K562 (cell line): ENCODE results near the gene CLEC4A. TPM values are rescaled to one million over a fixed set of nuclear protein-coding genes. Genes with fewer than 3 reads are reported as not detected.

Source experiments
- HDAC2 ChIP-seq: fragments of 450-650 bp; IDR thresholded peaks from 2 replicates; pipeline ENCODE4 v1.6.1; 2016; ENCODE audit warnings: mild to moderate bottlenecking
- IRF2 ChIP-seq: sonication (generic); formaldehyde crosslinking; IDR thresholded peaks from 2 replicates; pipeline ENCODE4 v1.8.1; 2022; ENCODE audit warnings: mild to moderate bottlenecking, missing genetic modification reagents
- JUND ChIP-seq, 2 experiments: IDR thresholded peaks; 2 replicates in 1 of 2; 3 replicates in 1 of 2; pipeline ENCODE4 v1.6.1; 2011; ENCODE audit warnings: borderline replicate concordance in 2 of 2, low read depth in 2 of 2, low read length in 2 of 2, improper control_type of control experiment in 1 of 2, missing biosample characterization in 1 of 2, missing genetic modification characterization in 1 of 2, missing genetic modification reagents in 1 of 2
- MAFG ChIP-seq: fragments of 450-650 bp; conservative IDR thresholded peaks from 2 replicates; pipeline ENCODE4 v1.6.1; 2016; ENCODE audit warnings: missing genetic modification characterization, missing compliant biosample characterization
- RBM15 ChIP-seq: fragments of 200-400 bp; formaldehyde crosslinking; IDR thresholded peaks from 2 replicates; pipeline ENCODE4 v1.6.1; 2018; ENCODE audit warnings: mild to moderate bottlenecking, low read length, moderate library complexity; ENCODE audit not compliant: insufficient read depth
- RCOR1 ChIP-seq, 2 experiments: IDR thresholded peaks; 2 replicates each; pipeline ENCODE4 v1.6.1; 2012; ENCODE audit warnings: low read depth in 2 of 2, low read length in 2 of 2, borderline replicate concordance in 1 of 2, improper control_type of control experiment in 1 of 2
- TEAD1 ChIP-seq, 2 experiments: fragments of 450-650 bp in 1 of 2; sonication (generic) in 1 of 2; formaldehyde crosslinking; IDR thresholded peaks; 2 replicates each; pipeline versions ENCODE4 v1.4.0 to v1.8.0; 2020 to 2022; ENCODE audit warnings: mild to moderate bottlenecking in 2 of 2, missing genetic modification reagents in 1 of 2
- TRIM24 ChIP-seq, 2 experiments: fragments of 450-650 bp; IDR thresholded peaks; 2 replicates each; pipeline ENCODE4 v1.6.1; 2016
- ZSCAN29 ChIP-seq: fragments of 450-650 bp; IDR thresholded peaks from 2 replicates; pipeline ENCODE4 v1.6.1; 2017
- polyA plus RNA-seq, 8 experiments: library from polyadenylated mRNA; depleted of rRNA in 4 of 8; stranded (reverse) in 5 of 8; unstranded in 3 of 8; fragments of >200 nt; fragmentation: Nextera tagmentation in 2 of 8; fragmentation: Illumina TruSeq in 1 of 8; extraction: Ambion mirVana in 2 of 8; extraction: Trizol in 1 of 8; gene quantifications; 2 replicates each; pipeline versions ENCODE4 v1.2.1 to v1.2.3, GENCODE V29; 2011 to 2014; ENCODE audit warnings: inconsistent platforms in 1 of 8, missing spikeins in 1 of 8
- total RNA-seq, 7 experiments: library from RNA; depleted of rRNA in 6 of 7; stranded (reverse); fragments of >200 nt in 6 of 7; fragmentation: Illumina TruSeq in 2 of 7; extraction: Trizol in 2 of 7; gene quantifications; 2 replicates each; pipeline versions ENCODE4 v1.2.1 to v1.2.3, GENCODE V29; 2011 to 2021; ENCODE audit warnings: low replicate concordance in 1 of 7
- TF ChIP-seq, protein P1 (sequence below): IDR thresholded peaks from 3 replicates; pipeline ENCODE4 v1.6.1; 2011; ENCODE audit warnings: borderline replicate concordance, mild to moderate bottlenecking, moderate library complexity; ENCODE audit not compliant: insufficient read length; ENCODE audit errors: extremely low read depth
- TF ChIP-seq, protein P2 (sequence below), 2 experiments: fragments of 450-650 bp; IDR thresholded peaks; 2 replicates each; pipeline ENCODE4 v1.6.1; 2016; ENCODE audit warnings: mild to moderate bottlenecking in 2 of 2, borderline replicate concordance in 1 of 2, low read depth in 1 of 2, moderate library complexity in 1 of 2
- TF ChIP-seq, protein P3 (sequence below): fragments of 250-450 bp; sonication (Bioruptor Pico); IDR thresholded peaks from 2 replicates; pipeline ENCODE4 v1.5.0; 2021; ENCODE audit warnings: mild to moderate bottlenecking, borderline replicate concordance

CLEC4A gene
- total and polyA plus RNA-seq, 9 of the 15 experiments (the other 6 are each of a cell fraction or from before 2014, with no cell fraction given), result 0.06 to 0.27 (median 0.18) TPM; not detected in 5

DNA sequence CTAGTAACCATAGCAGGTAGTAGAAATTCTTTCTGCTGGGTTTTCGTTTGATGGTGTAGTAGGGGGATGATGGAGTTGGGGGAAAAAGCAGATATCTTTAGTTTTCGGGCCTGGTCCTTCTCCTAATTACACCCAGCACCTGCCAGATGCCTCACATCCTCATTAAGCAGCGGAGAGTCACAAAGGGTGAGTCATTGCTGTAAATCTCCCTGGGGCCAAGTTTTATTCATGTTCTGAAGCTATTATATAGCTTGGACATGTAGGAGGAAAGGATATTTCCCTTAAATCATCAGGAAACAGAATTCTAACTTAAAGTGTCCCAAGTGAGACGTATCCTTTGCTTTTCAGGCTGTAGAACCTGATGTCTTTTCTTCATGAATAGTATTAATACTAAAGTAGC lies 46.2 kb upstream of the CLEC4A start (continued):
- TF ChIP-seq, protein P1, sequence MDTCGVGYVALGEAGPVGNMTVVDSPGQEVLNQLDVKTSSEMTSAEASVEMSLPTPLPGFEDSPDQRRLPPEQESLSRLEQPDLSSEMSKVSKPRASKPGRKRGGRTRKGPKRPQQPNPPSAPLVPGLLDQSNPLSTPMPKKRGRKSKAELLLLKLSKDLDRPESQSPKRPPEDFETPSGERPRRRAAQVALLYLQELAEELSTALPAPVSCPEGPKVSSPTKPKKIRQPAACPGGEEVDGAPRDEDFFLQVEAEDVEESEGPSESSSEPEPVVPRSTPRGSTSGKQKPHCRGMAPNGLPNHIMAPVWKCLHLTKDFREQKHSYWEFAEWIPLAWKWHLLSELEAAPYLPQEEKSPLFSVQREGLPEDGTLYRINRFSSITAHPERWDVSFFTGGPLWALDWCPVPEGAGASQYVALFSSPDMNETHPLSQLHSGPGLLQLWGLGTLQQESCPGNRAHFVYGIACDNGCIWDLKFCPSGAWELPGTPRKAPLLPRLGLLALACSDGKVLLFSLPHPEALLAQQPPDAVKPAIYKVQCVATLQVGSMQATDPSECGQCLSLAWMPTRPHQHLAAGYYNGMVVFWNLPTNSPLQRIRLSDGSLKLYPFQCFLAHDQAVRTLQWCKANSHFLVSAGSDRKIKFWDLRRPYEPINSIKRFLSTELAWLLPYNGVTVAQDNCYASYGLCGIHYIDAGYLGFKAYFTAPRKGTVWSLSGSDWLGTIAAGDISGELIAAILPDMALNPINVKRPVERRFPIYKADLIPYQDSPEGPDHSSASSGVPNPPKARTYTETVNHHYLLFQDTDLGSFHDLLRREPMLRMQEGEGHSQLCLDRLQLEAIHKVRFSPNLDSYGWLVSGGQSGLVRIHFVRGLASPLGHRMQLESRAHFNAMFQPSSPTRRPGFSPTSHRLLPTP, result no peak
- TF ChIP-seq, protein P2, sequence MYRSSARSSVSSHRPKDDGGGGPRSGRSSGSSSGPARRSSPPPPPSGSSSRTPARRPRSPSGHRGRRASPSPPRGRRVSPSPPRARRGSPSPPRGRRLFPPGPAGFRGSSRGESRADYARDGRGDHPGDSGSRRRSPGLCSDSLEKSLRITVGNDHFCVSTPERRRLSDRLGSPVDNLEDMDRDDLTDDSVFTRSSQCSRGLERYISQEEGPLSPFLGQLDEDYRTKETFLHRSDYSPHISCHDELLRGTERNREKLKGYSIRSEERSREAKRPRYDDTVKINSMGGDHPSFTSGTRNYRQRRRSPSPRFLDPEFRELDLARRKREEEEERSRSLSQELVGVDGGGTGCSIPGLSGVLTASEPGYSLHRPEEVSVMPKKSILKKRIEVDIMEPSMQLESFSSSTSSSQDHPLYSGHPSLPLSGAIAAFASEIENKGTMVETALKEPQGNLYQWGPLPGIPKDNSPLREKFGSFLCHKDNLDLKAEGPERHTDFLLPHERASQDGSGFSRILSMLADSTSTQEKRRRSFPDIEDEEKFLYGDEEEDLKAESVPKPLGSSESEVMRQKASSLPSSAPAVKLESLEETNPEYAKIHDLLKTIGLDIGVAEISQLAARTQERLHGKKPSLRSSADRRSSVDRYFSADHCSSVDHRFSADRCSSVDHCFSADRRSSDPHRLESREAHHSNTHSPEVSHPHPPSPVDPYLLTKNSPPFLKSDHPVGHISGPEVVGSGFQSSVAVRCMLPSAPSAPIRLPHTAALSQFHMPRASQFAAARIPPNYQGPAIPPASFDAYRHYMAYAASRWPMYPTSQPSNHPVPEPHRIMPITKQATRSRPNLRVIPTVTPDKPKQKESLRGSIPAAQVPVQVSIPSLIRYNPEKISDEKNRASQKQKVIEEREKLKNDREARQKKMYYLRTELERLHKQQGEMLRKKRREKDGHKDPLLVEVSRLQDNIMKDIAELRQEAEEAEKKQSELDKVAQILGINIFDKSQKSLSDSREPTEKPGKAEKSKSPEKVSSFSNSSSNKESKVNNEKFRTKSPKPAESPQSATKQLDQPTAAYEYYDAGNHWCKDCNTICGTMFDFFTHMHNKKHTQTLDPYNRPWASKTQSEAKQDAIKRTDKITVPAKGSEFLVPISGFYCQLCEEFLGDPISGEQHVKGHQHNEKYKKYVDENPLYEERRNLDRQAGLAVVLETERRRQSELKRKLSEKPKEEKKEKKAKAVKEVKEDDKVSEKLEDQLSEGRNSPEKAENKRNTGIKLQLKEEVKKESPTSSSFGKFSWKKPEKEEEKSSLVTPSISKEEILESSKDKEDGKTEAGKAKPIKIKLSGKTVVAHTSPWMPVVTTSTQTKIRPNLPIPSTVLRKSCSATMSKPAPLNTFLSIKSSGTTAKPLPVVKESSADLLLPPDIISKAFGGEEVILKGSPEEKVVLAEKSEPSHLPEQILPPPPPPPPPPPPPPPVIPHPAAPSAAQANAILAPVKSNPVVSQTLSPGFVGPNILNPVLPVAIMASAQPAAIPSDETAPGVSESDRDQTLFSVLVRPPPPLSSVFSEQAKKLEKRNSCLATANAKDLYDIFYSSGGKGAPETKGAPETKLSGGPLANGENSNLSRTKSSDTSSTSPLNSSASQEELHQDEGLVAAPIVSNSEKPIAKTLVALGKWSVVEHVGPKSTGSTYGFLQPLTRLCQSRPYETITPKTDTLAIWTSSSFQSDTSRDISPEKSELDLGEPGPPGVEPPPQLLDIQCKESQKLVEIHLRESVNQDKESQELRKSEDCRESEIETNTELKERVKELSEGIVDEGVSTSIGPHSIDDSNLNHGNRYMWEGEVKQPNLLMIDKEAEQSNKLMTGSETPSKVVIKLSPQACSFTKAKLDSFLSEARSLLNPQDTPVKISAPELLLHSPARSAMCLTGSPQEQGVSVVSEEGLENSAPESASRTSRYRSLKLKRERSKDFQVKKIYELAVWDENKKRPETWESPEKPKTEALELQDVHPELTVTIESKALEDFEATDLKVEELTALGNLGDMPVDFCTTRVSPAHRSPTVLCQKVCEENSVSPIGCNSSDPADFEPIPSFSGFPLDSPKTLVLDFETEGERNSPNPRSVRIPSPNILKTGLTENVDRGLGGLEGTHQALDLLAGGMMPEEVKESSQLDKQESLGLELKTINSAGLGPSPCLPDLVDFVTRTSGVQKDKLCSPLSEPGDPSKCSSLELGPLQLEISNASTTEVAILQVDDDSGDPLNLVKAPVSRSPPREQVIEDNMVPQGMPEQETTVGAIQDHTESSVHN (IDR thresholded peaks at IDR 0.05; ENCODE audit: borderline replicate concordance in 1 of 2, low read depth in 1 of 2), result no peak
- TF ChIP-seq MAFG (tag) (no peak), TRIM24 (IDR thresholded peaks at IDR 0.05) (no peak), ZSCAN29 (no peak), RCOR1 (IDR thresholded peaks at IDR 0.05; ENCODE audit: borderline replicate concordance in 1 of 2, low read depth in 2 of 2, low read length in 2 of 2) (no peak), TEAD1 (CRISPR knock-in tag; IDR thresholded peaks at IDR 0.05) (no peak), RBM15 (no peak), IRF2 (no peak), HDAC2 (no peak), JUND (IDR thresholded peaks at IDR 0.05; ENCODE audit: borderline replicate concordance, low read depth, low read length) (peak; percentile 42; the same call in 1 of the 2 replicates), JUND (tag; IDR thresholded peaks at IDR 0.05; ENCODE audit: borderline replicate concordance, low read depth, low read length) (no peak)
- TF ChIP-seq, protein P3, sequence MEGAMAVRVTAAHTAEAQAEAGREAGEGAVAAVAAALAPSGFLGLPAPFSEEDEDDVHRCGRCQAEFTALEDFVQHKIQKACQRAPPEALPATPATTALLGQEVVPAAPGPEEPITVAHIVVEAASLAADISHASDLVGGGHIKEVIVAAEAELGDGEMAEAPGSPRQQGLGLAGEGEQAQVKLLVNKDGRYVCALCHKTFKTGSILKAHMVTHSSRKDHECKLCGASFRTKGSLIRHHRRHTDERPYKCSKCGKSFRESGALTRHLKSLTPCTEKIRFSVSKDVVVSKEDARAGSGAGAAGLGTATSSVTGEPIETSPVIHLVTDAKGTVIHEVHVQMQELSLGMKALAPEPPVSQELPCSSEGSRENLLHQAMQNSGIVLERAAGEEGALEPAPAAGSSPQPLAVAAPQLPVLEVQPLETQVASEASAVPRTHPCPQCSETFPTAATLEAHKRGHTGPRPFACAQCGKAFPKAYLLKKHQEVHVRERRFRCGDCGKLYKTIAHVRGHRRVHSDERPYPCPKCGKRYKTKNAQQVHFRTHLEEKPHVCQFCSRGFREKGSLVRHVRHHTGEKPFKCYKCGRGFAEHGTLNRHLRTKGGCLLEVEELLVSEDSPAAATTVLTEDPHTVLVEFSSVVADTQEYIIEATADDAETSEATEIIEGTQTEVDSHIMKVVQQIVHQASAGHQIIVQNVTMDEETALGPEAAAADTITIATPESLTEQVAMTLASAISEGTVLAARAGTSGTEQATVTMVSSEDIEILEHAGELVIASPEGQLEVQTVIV (CRISPR knock-in tag), result no peak
